MM.1S (cell line): ENCODE results near the gene CPB2.

ENCODE experiments used
- DNase-seq: peaks from one replicate; pipeline ENCODE4 v3.0.0-alpha.2; 2015
- H2AFZ ChIP-seq: fragments of 300-600 bp; sonication (generic); 2 replicates; pipeline ENCODE4 v1.6.0; 2016; ENCODE audit warnings: antibody characterized with exemption, low read length
- H3F3A ChIP-seq: fragments of 300-600 bp; sonication (generic); 2 replicates; pipeline ENCODE4 v1.6.1; 2016; ENCODE audit warnings: mild to moderate bottlenecking, antibody characterized with exemption, low read length, moderate library complexity, mixed read lengths; ENCODE audit not compliant: insufficient read depth
- H3K27ac ChIP-seq: fragments of 300-600 bp; sonication (generic); 2 replicates; pipeline ENCODE4 v1.5.1; 2016; ENCODE audit warnings: mild to moderate bottlenecking, low read length
- H3K27me3 ChIP-seq: fragments of 300-600 bp; sonication (generic); replicated peaks from 2 replicates; pipeline ENCODE4 v1.6.0; 2016; ENCODE audit warnings: low read length; ENCODE audit not compliant: insufficient read depth
- H3K36me3 ChIP-seq: fragments of 300-600 bp; sonication (generic); replicated peaks from 2 replicates; pipeline ENCODE4 v1.6.1; 2016; ENCODE audit warnings: mild to moderate bottlenecking, low read length, mixed read lengths; ENCODE audit not compliant: insufficient read depth
- H3K4me1 ChIP-seq: fragments of 300-600 bp; sonication (generic); 2 replicates; pipeline ENCODE4 v1.6.1; 2016; ENCODE audit warnings: low read length, mixed read lengths
- H3K4me2 ChIP-seq: fragments of 300-600 bp; sonication (generic); 2 replicates; pipeline ENCODE4 v1.6.0; 2016; ENCODE audit warnings: low read depth, low read length
- H3K4me3 ChIP-seq: fragments of 300-600 bp; sonication (generic); 2 replicates; pipeline ENCODE4 v1.5.1; 2016; ENCODE audit warnings: low read length, mixed read lengths
- H3K79me2 ChIP-seq: fragments of 300-600 bp; sonication (generic); 2 replicates; pipeline ENCODE4 v1.6.1; 2016; ENCODE audit warnings: mixed run types, low read length, mixed read lengths
- H3K9ac ChIP-seq: fragments of 300-600 bp; sonication (generic); 2 replicates; pipeline ENCODE4 v1.6.1; 2016; ENCODE audit warnings: low read length, mixed read lengths
- H3K9me2 ChIP-seq: fragments of 300-600 bp; sonication (generic); replicated peaks from 2 replicates; pipeline ENCODE4 v1.6.1; 2016; ENCODE audit warnings: mild to moderate bottlenecking, low read length, mixed read lengths; ENCODE audit not compliant: insufficient read depth
- H3K9me3 ChIP-seq: fragments of 300-600 bp; sonication (generic); replicated peaks from 2 replicates; pipeline ENCODE4 v1.6.1; 2016; ENCODE audit warnings: mild to moderate bottlenecking, low read length, mixed read lengths; ENCODE audit not compliant: insufficient read depth
- H4K20me1 ChIP-seq: fragments of 300-600 bp; sonication (generic); 2 replicates; pipeline ENCODE4 v1.6.1; 2016; ENCODE audit warnings: mild to moderate bottlenecking, low read length, moderate library complexity, mixed read lengths; ENCODE audit not compliant: insufficient read depth
- EZH2 ChIP-seq: fragments of 300-600 bp; sonication (generic); optimal IDR thresholded peaks from 2 replicates; pipeline ENCODE3; 2017; ENCODE audit warnings: low read depth, mild to moderate bottlenecking, antibody characterized with exemption, low read length, mixed read lengths
- EZH2phosphoT487 ChIP-seq: fragments of 300-600 bp; sonication (generic); IDR thresholded peaks from 2 replicates; pipeline ENCODE4 v1.6.1; 2018; ENCODE audit warnings: antibody characterized with exemption, low read length
- TF ChIP-seq, protein P1 (sequence below): fragments of 300-600 bp; sonication (generic); IDR thresholded peaks from 2 replicates; pipeline ENCODE4 v1.5.1; 2016; ENCODE audit warnings: antibody characterized with exemption, low read length, mixed read lengths

CPB2 gene

DNA sequence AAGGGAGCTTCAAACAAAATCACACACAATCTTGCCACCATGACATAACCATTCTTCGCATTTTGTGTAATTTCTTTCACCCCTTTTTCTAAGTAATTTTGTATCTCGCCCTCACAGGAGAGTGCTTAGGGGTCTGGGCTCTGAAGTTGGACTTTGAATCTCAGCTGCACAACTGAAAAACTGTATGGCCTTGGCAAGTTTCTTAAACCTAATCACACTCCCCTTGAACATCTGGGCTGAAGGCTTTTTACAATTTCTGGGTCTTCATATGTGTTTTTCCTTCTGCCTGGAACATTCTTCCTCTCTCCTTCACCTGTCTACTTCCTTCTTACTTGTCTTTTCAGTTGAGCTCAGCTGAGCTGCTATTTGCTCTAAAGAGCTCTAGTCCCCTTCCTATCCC, 24.3 kb upstream of the CPB2 start:
- Histone ChIP-seq H2AFZ (no peak overlapping the region), H3K36me3 (peaks cover 5% of the 10 kb centered on the region; the same call in 1 of the 2 replicates), H3K9me2 (no peaks in the 10 kb centered on the region), H3K27me3 (no peaks in the 10 kb centered on the region), H3K4me2 (no peak overlapping the region), H3F3A (peaks cover 21% of the 10 kb centered on the region), H3K27ac (no peak overlapping the region), H4K20me1 (no peaks in the 10 kb centered on the region), H3K4me3 (no peak overlapping the region), H3K9ac (no peak overlapping the region), H3K4me1 (no peaks in the 10 kb centered on the region), H3K9me3 (no peaks in the 10 kb centered on the region), H3K79me2 (peaks cover 8% of the 10 kb centered on the region; the same call in 1 of the 2 replicates)
- DNase-seq = no peak
- no peak for TF ChIP-seq EZH2
- no peak for TF ChIP-seq EZH2phosphoT487
- TF ChIP-seq, protein P1, sequence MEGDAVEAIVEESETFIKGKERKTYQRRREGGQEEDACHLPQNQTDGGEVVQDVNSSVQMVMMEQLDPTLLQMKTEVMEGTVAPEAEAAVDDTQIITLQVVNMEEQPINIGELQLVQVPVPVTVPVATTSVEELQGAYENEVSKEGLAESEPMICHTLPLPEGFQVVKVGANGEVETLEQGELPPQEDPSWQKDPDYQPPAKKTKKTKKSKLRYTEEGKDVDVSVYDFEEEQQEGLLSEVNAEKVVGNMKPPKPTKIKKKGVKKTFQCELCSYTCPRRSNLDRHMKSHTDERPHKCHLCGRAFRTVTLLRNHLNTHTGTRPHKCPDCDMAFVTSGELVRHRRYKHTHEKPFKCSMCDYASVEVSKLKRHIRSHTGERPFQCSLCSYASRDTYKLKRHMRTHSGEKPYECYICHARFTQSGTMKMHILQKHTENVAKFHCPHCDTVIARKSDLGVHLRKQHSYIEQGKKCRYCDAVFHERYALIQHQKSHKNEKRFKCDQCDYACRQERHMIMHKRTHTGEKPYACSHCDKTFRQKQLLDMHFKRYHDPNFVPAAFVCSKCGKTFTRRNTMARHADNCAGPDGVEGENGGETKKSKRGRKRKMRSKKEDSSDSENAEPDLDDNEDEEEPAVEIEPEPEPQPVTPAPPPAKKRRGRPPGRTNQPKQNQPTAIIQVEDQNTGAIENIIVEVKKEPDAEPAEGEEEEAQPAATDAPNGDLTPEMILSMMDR = no peak

DNA sequence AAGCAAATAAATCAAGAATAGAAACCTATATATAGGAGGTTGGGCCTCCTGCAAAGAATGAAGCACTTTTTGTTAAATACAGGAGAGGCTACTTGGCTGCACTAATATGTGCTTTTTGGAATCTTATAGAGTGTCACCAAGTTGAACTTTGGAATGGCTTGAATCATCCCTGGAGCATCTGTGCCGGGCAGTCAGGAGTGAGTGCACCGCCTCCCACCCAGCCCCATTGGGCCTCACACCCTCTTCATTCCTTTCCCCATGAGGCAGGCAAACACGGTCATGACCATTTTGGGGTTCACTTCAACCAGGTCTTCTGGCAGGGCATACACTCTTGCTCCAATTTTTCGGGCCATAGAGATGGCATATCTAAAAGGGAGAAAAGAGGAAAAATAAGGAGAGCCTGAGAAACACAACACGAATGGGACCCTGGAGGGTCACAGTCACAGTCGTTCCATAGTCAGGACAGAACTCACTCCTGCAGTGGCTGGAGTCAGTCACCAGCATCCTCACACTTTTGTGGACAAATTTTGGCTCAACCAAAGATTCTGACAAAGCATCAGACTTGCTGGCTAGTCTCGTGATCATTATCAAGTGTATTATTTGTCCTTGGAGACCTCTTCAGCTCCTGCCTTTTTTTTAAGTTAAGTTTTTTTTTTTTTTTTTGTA, 22.7 kb upstream of the CPB2 start:
- Histone ChIP-seq H2AFZ (no peak overlapping the region), H3F3A (peaks cover 25% of the 10 kb centered on the region), H3K4me3 (no peak overlapping the region), H3K9me2 (no peaks in the 10 kb centered on the region), H3K9ac (no peak overlapping the region), H3K9me3 (no peaks in the 10 kb centered on the region), H3K4me1 (no peaks in the 10 kb centered on the region), H3K36me3 (peaks cover 5% of the 10 kb centered on the region; the same call in 1 of the 2 replicates), H3K79me2 (peaks cover 4% of the 10 kb centered on the region; the same call in 1 of the 2 replicates), H3K4me2 (no peak overlapping the region), H3K27me3 (no peaks in the 10 kb centered on the region), H3K27ac (no peak overlapping the region), H4K20me1 (no peaks in the 10 kb centered on the region)
- no peak for DNase-seq
- TF ChIP-seq, protein P1 = no peak
- TF ChIP-seq EZH2phosphoT487 (no peak), EZH2 (no peak)

DNA sequence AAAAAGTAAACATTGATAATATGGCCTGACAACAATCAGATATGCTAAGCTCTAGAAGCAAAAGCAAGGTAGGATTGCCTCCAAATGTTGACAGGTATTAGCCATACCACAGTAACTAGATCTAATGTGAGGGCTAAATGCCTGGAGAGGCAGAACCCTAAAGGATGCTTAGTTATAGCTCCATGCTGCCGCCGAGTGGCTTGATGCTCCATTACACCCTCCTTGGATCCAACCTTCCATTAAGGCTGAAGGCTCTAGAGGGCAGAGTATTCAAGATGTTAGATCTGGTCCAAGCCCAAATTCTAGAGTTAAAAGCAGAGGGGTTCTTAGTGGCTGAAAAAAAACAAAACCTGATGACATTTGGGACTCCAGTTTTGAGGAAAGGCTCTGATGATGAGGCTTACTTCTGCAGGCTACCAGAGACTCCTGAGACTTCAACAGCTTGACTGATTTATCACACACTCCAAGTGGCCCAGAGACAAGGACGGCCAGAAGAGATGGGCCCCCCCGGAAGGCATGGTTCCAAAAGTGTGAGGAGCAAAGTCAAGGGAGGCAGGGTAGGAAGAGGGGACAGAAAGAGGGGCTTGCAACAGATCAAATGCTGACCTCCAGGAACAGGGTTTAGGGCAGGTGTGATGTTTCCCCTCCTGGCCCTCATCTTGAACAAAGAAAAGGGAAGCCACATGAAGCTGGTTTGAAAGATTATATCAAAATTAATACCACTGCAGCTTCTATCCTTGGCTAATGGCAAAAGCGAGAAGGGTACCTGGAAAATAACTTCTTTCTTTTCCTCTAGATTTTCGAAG, 21.9 kb upstream of the CPB2 start:
- H3K36me3 ChIP-seq = peaks cover 5% of the 10 kb centered on the region; the same call in 1 of the 2 replicates
- H4K20me1 ChIP-seq = no peaks in the 10 kb centered on the region
- no peak overlapping the region for H3K9ac ChIP-seq
- H3K27ac ChIP-seq = no peak overlapping the region
- no peaks in the 10 kb centered on the region for H3K27me3 ChIP-seq
- H3F3A ChIP-seq = peaks cover 25% of the 10 kb centered on the region
- H3K4me2 ChIP-seq = no peak overlapping the region
- H2AFZ ChIP-seq = no peak overlapping the region
- no peak overlapping the region for H3K4me3 ChIP-seq
- H3K9me2 ChIP-seq = no peaks in the 10 kb centered on the region
- H3K9me3 ChIP-seq = no peaks in the 10 kb centered on the region
- DNase-seq = peak; percentile 46
- H3K4me1 ChIP-seq = no peaks in the 10 kb centered on the region
- H3K79me2 ChIP-seq = no peaks in the 10 kb centered on the region
- TF ChIP-seq EZH2 (no peak), EZH2phosphoT487 (no peak)
- TF ChIP-seq, protein P1 = peak; percentile 51
